IPS-NIHi7 (cell line): ENCODE results near the gene DENND1A.

Experiments used
- DNase-seq: peaks from one replicate; pipeline ENCODE4 v3.0.0; 2012; ENCODE audit warnings: mixed read lengths; ENCODE audit errors: extremely low spot score

Gene DENND1A

DNA sequence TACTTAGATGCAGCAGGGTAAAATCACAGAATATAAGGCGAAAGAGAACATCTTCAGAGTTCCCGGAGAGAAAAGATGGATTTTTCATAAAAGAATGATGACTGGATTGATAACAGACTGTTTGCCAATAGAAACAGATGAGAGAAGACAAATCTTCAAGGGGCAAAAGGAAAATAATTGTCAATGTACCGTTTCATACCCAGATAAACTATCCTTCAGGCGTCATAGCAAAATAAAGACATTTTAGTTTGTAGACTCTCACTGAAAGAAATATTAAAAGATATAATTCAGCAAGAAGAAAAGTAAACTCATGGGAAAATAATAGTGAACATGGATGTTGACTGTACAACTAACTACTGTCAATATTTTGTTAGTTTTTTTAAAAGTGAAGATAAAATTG, 399.7 kb downstream of the DENND1A start:
- no peak for DNase-seq

DNA sequence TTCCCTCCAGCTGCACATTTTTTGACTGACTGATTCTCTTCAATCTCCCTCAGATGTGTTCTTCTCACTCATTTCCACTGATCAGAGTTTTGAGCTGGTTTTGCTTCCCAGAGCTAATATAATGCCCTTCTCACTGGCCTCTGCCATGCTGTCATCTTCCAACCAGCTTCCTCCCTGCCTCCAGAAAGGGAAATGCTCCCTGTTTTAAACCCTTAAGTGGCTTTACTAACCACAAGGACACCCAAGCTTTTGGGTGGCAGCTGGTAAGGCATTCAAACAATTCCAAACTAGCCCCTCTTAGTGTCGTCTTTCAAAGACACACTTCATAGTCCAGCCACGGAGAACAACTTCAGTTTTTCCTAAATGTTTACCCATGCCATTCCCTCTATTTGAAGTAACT, 401.4 kb downstream of the DENND1A start:
- no peak for DNase-seq

DNA sequence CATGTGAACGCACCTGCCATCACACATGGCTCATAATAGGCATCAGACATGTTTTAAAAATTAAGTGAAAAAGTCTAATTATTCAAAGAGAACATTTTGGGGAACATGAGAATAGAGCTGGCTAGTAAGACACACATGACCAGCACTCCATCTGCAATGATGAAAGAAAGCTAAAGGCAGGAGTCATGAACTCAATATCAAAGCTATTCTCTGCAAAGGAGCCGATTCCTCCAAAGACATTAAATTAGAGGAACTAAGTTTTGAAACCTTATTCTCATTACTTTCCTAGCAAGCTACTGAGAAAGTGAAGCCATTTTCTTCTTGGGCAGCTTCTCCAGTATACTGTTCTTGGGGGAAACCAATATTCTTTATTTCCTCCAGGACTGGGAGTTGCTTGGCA, 401.9 kb downstream of the DENND1A start:
- no peak for DNase-seq

DNA sequence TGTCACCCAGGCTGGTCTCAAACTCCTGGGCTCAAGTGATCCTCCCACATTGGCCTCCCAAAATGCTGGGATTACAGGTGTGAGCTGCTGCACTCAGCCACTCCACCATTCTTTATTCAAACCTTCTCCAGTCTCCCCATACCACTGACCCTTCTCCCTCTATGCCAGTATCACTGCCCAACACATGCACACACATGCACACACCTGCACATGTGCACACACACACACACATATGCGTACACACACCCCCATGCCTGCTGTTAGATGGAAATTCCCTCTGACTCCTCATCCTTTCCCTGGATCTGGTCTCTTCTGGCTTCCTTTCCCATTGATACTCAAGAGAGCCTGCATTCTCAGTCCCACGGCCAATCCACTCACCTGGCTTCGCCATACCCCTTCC, 404.0 kb downstream of the DENND1A start:
- DNase-seq, result no peak

DNA sequence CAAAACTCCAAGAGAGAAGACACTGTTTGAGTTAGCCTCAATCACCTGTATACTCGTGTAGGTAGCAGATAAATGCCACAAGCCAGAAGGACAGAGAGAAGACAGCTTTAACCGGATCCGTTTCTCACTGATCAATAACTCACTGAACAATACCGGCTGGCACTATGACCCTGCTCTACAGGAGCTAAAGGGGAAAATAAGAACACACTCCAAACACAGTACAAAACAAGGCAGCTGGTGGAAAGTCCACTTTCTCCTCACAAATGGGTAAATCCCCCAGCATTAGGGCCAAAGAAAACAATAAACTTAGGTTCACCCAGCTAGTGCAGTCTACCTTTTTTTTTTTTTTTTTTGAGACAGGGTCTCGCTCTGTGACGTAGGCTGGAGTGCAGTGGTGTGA, 404.5 kb downstream of the DENND1A start:
- no peak for DNase-seq

DNA sequence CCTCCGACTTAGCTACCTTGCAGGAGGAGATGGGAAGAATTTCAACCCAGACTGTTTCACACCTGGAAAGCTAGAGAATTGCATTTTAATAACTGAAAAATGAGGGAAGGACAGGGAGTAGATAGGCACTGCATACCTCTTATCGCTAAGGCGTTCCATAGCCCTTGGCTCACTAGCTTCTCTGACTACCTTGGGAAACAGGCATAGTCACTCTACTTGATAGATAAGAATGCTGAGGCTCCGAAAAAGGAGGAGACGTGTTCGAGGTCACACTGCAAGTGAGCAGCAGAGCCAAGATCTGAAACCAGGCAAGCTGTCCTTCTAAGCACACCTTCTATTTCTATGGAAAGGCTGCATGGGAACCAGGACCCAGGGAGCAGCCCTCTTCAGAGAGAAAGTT, 405.1 kb downstream of the DENND1A start:
- DNase-seq, result no peak

DNA sequence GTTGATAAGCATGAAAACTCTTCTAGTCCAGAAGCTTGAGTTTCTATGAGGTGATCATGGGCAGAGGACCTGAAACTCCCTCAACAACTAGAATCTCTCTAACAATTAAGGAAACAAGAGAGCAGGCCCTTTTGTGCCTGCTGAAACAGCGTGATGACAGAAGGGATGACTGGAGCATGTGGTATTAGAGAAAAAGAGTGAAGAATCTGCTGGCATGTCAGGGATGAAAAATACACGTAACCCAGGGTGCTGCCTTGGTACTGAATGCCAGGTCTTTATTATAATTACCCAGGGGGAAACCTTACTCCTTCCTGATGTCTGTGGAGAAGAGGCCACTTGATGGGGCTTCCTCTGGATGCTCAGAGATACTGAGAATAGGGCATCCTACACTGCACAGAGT, 406.1 kb downstream of the DENND1A start:
- no peak for DNase-seq

DNA sequence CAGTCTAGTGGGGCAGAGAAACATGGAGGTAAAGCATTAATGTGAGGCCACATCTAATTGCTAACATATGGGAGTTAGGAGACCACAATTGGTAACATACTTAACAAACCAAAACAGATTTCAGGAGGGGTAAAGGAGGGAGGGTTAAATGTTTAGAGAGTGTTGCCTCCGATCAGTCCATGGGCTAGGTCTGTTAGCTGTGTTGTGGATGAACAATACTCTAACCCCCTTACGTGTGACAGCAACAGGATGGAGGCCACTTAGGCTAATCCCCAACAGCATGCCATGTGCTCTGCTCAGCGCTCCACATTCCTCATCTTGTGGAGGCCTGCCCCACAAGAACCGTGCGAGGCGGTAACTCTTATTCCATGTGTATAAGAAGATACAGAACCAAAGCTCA, 406.9 kb downstream of the DENND1A start:
- no peak for DNase-seq

DNA sequence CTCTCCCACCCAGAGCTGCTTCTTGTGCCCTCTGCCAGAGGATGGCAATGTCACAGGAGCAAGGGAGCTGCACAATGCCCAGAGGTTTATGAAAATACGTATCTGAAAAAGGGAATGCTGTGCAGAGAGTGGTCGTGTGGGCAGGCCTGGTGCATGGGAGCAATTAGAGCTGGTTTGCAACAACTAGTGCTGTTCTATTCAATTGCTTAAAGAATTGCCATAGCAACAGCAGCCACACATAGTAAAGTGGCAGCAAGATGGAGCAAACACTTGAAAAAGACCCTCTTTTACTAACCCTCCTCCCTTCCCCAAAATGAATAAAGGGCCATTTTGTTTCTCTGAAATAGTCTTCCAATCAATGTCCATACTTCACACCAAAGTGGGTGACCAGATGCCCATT, 407.7 kb downstream of the DENND1A start:
- no peak for DNase-seq

DNA sequence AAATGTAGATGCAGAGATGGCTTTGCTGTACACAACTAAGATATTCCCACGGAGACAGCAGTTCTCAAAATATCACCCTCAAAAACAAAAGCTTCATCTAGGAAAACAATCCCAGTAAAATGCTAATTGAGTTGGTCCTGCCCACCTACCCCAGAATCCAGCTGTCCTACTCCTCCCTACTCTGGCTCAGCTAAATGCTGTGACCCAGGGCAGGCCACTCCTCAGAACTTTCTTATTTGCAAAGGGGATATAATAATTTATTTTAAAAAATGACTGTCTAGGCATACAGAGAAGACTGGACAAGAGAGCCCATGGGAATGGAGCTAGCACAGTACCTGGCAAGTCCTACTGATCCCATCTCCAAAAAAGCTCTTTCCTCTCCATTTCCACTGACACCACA, 411.6 kb downstream of the DENND1A start:
- no peak for DNase-seq

DNA sequence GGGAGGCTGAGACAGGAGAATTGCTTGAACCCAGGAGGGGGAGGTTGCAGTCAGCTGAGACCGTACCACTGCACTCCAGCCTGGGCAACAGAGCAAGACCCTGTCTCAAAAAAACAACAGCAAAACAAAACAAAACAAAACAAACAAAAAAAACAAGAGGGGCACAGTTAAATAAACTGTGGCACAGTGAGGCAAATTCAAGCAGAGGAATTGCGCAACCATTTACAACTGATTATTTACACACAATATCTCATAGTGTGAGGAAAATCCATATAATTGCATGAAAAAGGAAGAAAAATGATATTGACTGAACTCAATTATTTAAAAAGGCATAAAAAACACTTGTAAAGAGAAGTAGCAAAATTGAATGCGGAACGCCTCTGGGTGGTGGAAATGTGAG, 412.4 kb downstream of the DENND1A start:
- DNase-seq, result no peak

DNA sequence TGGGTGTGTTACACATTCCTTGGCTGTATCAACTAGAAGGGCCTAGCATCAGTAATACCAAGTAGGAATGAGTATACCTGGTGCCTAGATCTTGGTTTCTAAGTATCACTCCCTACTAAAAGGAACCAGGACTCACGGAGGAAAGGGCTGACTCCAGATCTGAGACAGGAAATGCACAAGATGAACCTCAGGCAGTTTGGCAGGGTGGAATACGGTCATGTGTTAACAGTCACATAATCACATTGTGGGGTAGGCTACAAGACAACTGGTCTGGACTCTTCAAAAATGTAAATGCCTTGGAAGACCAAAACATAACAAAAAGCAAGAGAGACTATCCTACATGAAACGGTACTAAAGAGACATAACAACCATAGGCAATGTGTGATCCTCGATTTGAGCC, 415.2 kb downstream of the DENND1A start:
- DNase-seq, result no peak

DNA sequence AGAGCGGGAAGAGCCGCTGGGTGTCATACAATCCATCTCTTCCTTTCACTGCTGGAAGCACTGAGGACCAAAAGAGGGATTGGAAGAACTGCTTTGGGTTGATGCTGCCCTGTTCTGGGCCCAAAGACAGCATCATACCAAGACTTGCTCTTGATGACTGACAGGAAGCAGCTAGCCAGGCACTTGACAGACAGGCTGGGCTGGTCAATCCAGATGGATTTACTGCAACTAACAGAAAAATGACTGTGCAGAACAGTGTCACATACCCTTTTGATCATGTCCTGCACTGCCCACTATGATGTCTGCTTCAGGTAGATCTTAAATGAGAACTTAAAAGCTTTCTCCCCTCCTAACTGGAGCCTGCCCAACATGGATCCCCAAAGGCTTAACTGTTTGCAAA, 416.4 kb downstream of the DENND1A start:
- no peak for DNase-seq

DNA sequence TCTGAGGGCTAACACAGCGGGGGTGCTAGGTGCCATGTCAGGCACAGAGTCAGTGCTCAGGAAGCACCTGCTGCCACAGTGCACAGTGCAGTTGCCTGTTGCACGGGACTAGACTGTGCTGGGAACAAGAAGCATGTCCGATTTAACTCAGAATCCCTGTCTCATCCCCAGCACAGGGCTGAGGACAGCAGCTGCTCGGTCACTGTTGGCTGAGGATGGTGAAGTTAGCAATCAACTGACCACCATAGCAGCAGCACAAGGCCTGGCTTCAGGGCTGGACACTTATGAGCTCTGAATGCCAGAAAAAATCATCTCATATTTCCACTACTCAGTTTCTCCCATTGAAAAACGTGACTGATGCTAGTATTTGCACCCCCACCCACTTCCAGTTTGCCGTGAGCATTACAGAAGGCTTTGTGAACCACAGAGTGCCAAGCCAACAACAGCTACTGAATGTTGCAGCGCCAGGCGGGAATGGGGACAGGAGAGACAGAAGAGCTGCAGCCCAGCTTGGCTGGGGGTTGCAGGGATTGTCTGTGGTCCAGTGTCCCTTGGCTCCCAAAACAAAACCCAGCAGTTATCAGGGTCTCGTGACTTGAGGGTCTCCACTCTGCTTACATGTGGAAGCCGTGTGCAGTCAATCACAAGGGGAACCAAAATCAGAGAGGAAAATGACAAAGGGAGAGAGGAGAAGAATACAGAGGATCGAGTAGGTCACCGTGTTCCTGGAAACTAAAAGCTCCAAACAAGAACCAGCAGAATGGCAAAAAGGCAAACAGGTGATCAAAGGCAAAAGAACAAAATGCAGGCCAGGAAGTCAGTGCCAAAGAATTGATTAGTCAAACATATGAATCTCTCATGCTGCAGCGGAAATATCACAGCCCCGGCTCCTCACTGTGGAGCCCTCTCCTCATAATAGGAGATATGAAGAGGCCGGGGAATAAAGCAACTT, 418.3 kb downstream of the DENND1A start:
- no peak for DNase-seq

DNA sequence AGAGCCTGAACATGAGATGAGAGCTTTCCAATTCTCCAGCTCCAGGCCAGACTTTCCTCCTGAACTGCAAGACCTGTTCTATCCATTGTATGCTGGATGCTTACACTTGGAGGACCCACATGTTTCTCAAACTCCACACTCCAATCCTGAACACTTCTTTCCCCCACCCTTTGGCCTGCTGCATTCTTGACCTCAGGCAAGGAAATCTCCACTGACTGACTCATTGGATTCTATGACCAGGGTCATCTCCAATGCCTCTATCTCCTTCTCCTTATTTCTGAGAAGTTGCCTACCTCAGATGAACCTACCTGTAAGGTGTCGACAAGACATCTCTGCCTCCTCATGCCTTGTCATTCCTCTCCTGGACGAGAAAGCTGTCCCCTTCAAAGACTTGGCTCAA, 420.3 kb downstream of the DENND1A start:
- DNase-seq, result no peak

DNA sequence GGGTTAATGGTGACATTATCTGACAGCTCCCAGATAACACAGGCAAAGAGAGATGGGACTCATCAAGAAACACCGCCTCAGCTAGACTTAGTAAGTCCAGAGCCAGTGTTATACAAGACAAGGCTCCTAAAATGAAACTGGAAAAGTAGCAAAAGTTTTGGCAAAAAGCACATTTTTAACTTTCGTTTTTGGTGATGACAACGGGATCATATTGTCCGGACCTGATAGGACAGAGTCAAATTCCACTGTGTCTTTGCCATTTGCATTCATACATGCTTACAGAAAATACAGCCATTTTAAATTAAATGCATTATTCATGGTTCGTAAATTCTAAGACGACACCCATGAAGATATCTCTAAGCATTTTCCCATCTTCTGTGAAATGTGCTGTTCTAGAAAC, 421.9 kb downstream of the DENND1A start:
- no peak for DNase-seq

DNA sequence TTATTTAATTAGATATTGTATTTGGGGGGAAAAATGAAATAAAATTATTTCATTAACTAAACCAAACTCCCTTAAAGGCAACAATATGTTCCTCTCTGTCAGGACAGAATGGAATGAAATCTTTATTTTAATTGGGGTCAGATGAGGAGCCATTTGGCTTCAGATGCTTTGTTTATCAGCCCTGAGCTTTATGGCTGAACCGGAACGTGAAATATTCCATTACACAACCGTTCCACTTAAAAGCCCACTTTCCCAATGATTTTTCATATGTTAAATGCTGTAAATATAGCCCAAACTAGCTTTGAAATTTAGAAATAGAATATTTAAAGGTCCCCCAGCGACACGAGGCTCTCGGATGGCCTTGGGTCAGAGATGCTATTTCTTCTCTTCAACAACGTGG, 424.4 kb downstream of the DENND1A start:
- no peak for DNase-seq

DNA sequence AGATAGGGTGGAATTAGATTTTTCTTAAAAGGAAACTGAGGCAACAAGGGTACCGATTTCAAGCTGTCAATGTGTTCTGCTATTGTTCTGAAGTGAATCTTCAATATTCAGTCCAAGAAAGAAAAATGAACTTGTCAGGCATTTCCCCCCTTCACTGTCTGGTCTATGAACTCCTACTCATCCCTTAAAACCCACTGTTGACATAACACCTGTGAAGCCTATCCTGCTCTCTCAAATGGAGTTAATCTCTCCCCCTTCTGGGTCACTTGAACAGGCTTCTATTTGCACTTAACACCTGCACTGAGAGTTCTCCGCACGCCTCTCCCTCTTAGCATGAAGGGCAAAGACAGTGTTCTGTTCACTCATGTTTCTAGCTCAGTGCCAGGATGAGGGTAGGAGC, 429.6 kb downstream of the DENND1A start:
- DNase-seq, result no peak

DNA sequence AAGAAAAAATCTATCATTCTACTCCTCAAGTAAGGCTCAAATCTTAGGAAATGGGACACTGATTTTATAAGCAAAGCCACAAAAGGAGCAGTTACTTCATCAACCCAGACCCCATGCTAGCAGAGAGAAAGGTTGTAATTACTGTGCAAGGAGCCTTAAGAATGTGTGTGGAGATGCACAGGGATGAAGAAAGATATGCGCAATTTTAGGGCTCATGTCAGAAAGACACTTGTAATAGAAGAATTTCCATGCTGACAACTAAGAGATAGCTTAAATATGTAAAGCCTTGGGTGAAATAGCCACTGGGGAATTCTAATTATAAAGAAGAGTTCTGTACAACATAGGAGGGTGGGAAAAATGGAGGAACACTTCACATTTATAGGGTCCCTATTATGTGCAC, 432.1 kb downstream of the DENND1A start:
- DNase-seq, result no peak

DNA sequence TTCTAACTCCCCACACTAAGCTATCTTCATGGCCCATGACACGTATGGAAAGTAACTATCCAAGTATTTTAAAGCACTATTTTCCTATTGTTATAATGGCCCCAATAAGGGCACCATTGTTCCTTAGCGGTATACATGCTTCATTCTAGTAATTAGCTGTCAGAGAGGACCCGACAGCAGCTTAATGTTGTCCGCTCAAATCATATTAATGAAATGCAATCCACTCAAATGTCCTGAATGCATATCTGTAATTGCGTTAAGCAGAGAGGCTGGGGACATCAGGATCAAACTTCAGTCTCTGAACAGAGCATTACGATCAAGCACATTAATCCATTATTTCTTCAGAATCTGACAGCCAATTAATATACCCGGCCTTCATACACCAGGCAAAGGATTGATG, 434.2 kb downstream of the DENND1A start:
- DNase-seq, result no peak

DNA sequence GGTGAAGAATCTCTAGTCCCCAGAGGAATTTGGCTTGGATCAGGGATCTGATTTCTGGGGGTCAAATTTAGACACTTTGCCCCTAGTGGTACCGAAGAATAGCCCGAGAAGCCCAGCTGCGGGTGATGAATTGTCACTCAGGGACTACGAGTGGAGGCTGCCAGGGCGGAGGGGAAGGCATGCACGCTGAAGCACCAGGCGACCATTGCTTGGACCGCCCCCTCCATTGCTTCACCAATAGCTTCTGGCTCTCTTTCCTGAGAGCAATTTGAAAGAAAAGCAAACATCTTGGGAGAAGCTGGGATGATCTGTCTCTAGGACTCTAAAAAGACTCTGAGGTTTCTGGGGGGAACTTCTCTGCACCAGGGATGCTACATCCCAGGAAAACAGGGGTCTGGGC, 436.3 kb downstream of the DENND1A start:
- DNase-seq, result no peak

DNA sequence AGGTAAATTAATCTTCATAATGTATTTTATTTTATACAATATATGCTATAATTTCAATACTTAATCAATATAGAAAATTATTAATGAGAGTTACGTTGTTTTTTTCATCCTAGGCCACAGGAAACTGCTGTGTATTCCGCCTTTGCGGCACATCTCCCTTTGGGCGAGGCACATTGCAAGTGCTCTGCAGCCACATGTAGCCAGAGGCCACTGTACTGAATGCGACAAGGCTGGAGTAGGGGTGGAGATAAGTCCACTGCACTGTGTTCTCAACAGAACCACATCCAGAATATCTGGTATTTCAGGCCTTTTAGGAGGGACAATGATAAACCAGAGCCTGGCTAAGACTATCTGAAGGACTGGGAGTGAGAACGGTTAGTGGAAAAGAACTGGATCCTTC, 439.2 kb downstream of the DENND1A start:
- no peak for DNase-seq

DNA sequence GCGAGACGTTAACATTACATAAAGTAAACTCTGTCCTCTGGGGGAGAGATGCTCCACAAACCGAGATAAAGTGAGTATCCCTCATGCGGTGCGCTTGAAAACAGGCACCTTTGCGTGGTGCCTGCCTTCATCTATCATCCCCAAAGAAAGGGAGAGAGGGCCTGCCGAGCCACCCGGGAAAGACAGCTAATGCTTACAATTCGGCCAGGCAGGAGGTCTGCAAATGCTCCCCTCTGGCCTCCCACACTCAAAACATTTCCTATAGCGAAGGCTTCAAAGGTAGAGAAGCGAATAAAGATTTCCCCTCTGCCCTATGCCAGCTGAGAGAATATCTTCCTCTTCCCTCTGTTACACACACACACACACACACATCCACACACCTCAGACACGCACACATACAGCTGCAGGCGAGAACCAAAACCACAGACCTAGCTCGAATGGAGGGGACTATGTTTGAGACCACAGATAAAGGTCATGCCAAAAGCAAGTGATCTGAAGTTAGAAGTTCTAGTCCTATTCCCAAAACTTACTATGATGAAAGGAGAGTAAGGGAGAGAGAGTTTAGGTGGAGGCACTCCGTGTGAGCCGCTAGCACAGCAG, 441.1 kb downstream of the DENND1A start:
- DNase-seq, result no peak
